ENCODE data around the gene SIDT2.

- no peak for TF ChIP-seq CTCF (conservative IDR thresholded peaks at IDR 0.05)
- no peak for TF ChIP-seq EZH2 (IDR thresholded peaks at IDR 0.05; ENCODE audit: low read depth)
These were observed 34.3 kb downstream of the SIDT2 start for GRCh38 chr11:117212697-117213355.
